Mesangial cell (primary cell): Measurements from ENCODE around the gene MRPL41. TPM values are rescaled to one million over a fixed set of nuclear protein-coding genes. Genes with fewer than 3 reads are reported as not detected.

Source experiments
- total RNA-seq: library from RNA; depleted of rRNA; stranded (reverse); fragments of >200 nt; gene quantifications from 2 replicates; pipeline ENCODE4 v1.2.3, GENCODE V29; 2015

Gene MRPL41
- total RNA-seq, result 74.4 and 98.6 TPM in 2 replicates

DNA sequence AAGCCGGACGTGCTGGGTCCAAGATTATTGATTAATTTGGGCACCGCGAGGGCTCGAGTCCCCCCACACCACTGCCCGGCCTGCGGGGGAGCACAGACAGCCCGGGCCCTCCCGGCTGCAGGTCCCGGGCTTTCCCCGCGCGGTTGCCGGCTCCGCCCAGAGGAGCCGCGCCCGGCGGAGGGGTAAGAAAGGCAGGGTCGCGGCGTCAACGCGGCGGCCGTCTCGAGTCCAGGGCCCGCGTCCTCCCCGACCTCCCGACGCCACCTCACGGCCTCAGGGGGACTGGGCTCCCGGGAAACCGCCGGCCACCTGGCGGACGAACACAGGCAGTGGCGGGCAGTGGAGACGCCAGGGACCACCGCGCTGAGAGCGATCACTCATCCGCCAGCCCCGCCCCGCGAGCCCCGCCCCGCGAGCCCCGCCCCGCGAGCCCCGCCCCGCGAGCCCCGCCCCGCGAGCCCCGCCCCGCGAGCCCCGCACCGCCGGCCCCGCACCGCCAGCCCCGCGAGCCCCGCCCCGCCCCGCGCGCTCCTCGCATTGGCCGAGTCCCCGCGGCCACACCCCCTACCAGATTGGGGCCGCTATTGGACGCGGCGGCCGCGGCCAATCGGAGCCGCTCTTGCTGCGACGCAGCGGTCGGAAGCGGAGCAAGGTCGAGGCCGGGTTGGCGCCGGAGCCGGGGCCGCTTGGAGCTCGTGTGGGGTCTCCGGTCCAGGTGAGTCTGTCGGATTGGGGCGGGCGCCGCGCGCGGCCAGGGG, at the start of gene MRPL41:
TSS of gene MRPL41 (plus strand) at position 616 of the 758 bp plus-strand sequence. CDS start 203 bp downstream, outside the sequence.

DNA sequence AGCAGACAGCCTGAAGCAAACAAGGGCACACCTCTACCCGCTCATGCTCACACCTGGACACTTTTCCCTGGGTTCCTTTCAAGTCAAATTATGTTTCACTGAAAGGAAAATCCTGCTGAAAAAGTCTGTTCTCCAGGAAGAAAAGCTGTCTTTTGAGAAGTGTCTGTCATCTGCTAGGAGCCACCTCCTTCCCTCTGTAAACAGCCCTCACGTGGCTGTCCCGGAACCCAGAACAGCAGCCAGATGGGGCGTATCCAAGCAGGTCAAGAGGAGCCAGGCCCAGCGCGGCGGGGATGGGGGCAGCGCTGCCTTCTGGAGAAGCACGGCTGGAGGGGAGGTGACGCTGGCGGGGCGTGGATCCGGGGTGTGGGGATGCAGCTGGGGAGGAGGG, 1.5 kb upstream of the MRPL41 start, which contains the start of gene PNPLA7:
TSS of gene PNPLA7 (minus strand) at position 172 of the 391 bp plus-strand sequence. CDS start 205 bp downstream, outside the sequence.

DNA sequence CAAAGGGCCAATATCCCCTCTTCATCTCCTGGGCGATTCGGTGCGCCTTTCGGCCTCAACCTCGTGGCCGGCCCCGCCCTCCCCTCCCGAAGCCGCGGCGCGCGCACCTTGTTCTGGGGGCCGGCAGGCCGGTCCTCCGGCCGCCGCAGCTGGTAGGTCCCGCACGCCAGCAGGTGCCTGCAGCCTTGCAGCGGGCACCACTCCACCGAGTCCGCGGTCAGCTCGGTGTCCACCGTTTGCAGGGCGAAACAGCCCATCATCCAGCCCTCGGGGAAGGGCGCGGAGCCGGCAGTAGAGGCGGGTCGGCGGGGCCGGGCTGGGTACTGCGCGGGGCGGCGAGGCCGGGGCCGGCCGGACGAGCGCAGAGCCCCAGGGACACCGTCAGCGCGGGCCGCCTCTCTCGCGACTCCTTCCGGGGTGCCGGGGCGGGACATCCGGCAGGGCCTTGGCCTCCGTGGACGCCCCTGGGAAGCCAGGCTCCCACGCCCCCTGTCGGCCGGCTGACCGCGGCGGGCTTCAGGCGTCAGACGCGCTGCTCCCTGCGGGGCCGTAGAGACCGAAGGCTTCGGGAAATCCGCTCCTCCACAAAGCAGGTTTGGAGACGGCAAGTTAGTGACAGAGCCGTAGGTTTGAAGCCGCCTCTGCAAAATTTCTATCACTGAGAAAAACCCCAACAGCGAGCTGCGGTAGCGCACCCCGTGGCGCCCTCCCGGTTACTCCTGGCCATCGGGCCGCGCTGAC, 27.0 kb downstream of the MRPL41 start, which contains the start of gene DPH7:
TSS of gene DPH7 (minus strand) at position 408 of the 741 bp plus-strand sequence. CDS start at position 260, 148 bp downstream.

DNA sequence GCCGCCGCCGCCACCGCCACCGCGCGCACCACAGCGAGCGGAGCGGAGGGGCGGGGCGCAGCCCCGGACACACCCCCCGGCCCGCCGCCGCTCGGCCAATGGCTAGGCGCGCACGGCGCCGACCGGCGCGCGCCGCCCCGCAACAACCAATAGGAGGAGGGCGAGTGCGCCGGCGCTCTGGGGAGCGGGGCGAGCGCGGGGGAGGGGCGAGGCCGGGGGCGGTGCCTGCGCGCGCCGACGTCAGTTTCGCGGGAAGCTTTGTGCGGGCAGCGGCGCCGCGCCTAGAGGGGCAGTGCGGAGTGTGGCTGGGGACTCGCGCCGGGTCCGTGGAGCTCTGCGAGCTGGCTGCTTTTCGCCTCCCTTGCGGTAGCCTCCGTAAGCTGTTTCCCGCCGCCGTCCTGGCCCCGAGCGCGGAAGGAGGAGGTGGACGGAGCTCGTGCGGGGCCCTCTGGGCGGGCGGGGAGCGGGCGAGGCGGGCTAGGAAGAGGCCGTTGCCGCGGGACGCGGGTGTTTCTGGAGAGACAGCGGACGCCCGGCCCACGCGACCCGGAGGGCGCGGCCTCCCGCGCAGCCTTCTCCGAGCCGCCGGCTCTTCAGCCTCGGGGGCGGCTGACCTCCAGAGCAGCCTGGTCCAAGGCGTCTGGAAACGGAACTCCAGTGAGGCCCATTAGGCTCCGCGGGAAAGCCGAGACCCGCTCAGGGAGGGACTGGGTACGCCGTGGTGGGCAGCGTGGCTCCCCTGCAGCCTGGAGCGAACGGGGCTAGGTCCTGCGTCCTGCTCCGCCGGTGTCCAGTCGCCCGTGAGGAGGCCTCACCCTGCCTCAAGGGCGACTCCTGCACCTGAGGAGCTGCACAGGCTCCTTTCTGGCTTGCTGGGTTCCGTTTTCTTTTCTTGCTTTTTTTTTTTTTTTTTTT, 39.0 kb downstream of the MRPL41 start, which contains the start of gene ZMYND19:
TSS of gene ZMYND19 (minus strand) at position 44 of the 915 bp plus-strand sequence. CDS start 249 bp downstream, outside the sequence.

Other genes with a start within 250 kb of the MRPL41 start
- 0.38 and 1.8 TPM in 2 replicates for gene NRARP, start 249.6 kb upstream of the MRPL41 start, total RNA-seq
- gene EXD3, start 128.7 kb upstream of the MRPL41 start, total RNA-seq, result 5.4 and 22.3 TPM in 2 replicates
- 0.33 and 2.3 TPM in 2 replicates for gene NOXA1, start 128.5 kb upstream of the MRPL41 start, total RNA-seq
- gene ENTPD8, start 110.5 kb upstream of the MRPL41 start, total RNA-seq, result 0.38 TPM in 1 of 2 replicates, not detected in the other
- gene NSMF, start 92.5 kb upstream of the MRPL41 start, total RNA-seq, result 41.9 and 92.3 TPM in 2 replicates
- 0.16 and 2.3 TPM in 2 replicates for gene PNPLA7, start 1.5 kb upstream of the MRPL41 start, total RNA-seq
- 28.9 and 31.1 TPM in 2 replicates for gene DPH7, start 27.0 kb downstream of the MRPL41 start, total RNA-seq
- 16.5 and 30.6 TPM in 2 replicates for gene ZMYND19, start 38.6 kb downstream of the MRPL41 start, total RNA-seq
- 42.5 and 59.8 TPM in 2 replicates for gene ARRDC1, start 53.8 kb downstream of the MRPL41 start, total RNA-seq
- gene EHMT1, start 67.1 kb downstream of the MRPL41 start, total RNA-seq, result 60.5 and 64.4 TPM in 2 replicates